HepG2 (cell line): ENCODE results near the gene TRIAP1. TPM values are rescaled to one million over a fixed set of nuclear protein-coding genes. Genes with fewer than 3 reads are reported as not detected.
"Not testable (repeated sequence)": the region's sequence is repeated elsewhere in the genome, so short reads cannot be mapped to it uniquely, and the experiment has no call there.

Experiments
- ATAC-seq: fragments of 200-7000 bp; cut with Tn5 transposase; 3 replicates; pipeline ENCODE4 v1.9.1; 2020; ENCODE audit warnings: mild to moderate bottlenecking, moderate library complexity
- BruUV-seq: library from RNA; stranded (reverse); fragments of 400-500 nt; replicated peaks from 2 replicates; lab custom pipeline; 2021; lab: Mats Ljungman, UMichigan
- CTCF ChIA-PET: fragments of 300-600 bp; formaldehyde crosslinking; extraction: SDS; loops from one replicate; lab custom pipeline; 2021; ENCODE audit warnings: low total read pairs, inconsistent platforms, low intra/inter-chr PET ratio; lab: Yijun Ruan, JAX
- POLR2A ChIA-PET: fragments of 350-600 bp; sonication (Branson Sonifier 250); formaldehyde crosslinking; loops from one replicate; lab custom pipeline; 2020; ENCODE audit warnings: antibody characterized with exemption, inconsistent platforms; lab: Yijun Ruan, JAX
- DNase-seq: peaks from one replicate; pipeline ENCODE4 v3.0.0-alpha.2; 2015; ENCODE audit warnings: low spot score
- FAIRE-seq: peaks from 3 replicates; lab custom pipeline; 2011; peaks lifted over from hg19 to GRCh38; lab: Jason Lieb, UNC
- H2AFZ ChIP-seq: one replicate; pipeline ENCODE4 v1.6.1; 2011; ENCODE audit warnings: low read length, inconsistent platforms
- H3K27ac ChIP-seq: fragments of 300-600 bp; 3 replicates; pipeline ENCODE4 v1.8.0; 2011; ENCODE audit warnings: mixed run types, mild to moderate bottlenecking, mixed read lengths, low read length, inconsistent platforms; ENCODE audit not compliant: insufficient read depth; ENCODE audit errors: extremely low read length
- H3K27me3 ChIP-seq, 2 experiments: fragments of 200-600 bp in 1 of 2; 2 replicates in 1 of 2; 3 replicates in 1 of 2; pipeline versions ENCODE4 v1.6.0 to v1.8.0; 2011; ENCODE audit warnings: low read length in 2 of 2, mild to moderate bottlenecking in 2 of 2, moderate library complexity in 2 of 2, inconsistent platforms in 1 of 2; ENCODE audit not compliant: insufficient read depth in 2 of 2, control insufficient read depth in 1 of 2
- H3K36me3 ChIP-seq, 2 experiments: fragments of 200-600 bp in 1 of 2; replicated peaks in 1 of 2; 2 replicates in 1 of 2; 3 replicates in 1 of 2; pipeline versions ENCODE4 v1.5.1 to v1.8.0; 2011; ENCODE audit warnings: low read length in 2 of 2, inconsistent platforms in 1 of 2; ENCODE audit not compliant: insufficient read depth in 2 of 2, control insufficient read depth in 1 of 2
- H3K4me1 ChIP-seq: 2 replicates; pipeline ENCODE4 v1.5.1; 2012; ENCODE audit warnings: low read length, inconsistent platforms; ENCODE audit not compliant: insufficient read depth
- H3K4me2 ChIP-seq: 2 replicates; pipeline ENCODE4 v1.6.0; 2011; ENCODE audit warnings: low read depth, low read length, inconsistent platforms
- H3K4me3 ChIP-seq, 3 experiments: fragments of 200-600 bp in 1 of 3; sonication (generic), shearing (Covaris generic) in 1 of 3; replicated peaks in 1 of 3; 2 replicates each; pipeline ENCODE4 v1.5.1; 2011 to 2016; ENCODE audit warnings: low read length in 3 of 3, inconsistent platforms in 2 of 3, low read depth in 2 of 3, mild to moderate bottlenecking in 2 of 3, control low read depth in 1 of 3, mixed read lengths in 1 of 3; ENCODE audit not compliant: insufficient read depth in 1 of 3
- H3K79me2 ChIP-seq: one replicate; pipeline ENCODE4 v1.6.1; 2011; ENCODE audit warnings: low read length, inconsistent platforms; ENCODE audit not compliant: insufficient read depth
- H3K9ac ChIP-seq: 2 replicates; pipeline ENCODE4 v1.6.0; 2011; ENCODE audit warnings: mild to moderate bottlenecking, low read depth, low read length, inconsistent platforms; ENCODE audit not compliant: insufficient read depth
- H3K9me3 ChIP-seq: 2 replicates; pipeline ENCODE4 v1.5.1; 2012; ENCODE audit warnings: mild to moderate bottlenecking, low read length
- H4K20me1 ChIP-seq: 2 replicates; pipeline ENCODE4 v1.6.0; 2011; ENCODE audit warnings: inconsistent platforms, mild to moderate bottlenecking, low read length, moderate library complexity; ENCODE audit not compliant: insufficient read depth
- CHCHD3 ChIP-seq: sonication (generic); formaldehyde crosslinking; IDR thresholded peaks from 2 replicates; pipeline ENCODE4 v1.8.0; 2022; ENCODE audit warnings: mild to moderate bottlenecking, missing genetic modification reagents, moderate library complexity
- ZFP41 ChIP-seq: sonication (generic); formaldehyde crosslinking; IDR thresholded peaks from 2 replicates; pipeline ENCODE4 v1.4.0; 2020; ENCODE audit warnings: mild to moderate bottlenecking, missing genetic modification reagents, borderline replicate concordance
- ZNF121 ChIP-seq: sonication (generic); formaldehyde crosslinking; IDR thresholded peaks from 2 replicates; pipeline ENCODE4 v1.5.0; 2020; ENCODE audit warnings: mild to moderate bottlenecking, missing genetic modification reagents
- ZNF414 ChIP-seq: sonication (generic); formaldehyde crosslinking; IDR thresholded peaks from 2 replicates; pipeline ENCODE4 v1.5.0; 2020; ENCODE audit warnings: missing genetic modification reagents
- ZNF605 ChIP-seq: sonication (generic); formaldehyde crosslinking; IDR thresholded peaks from 2 replicates; pipeline ENCODE4 v1.8.0; 2022; ENCODE audit warnings: mild to moderate bottlenecking, missing genetic modification reagents
- WGBS: methylation state at CpG from one replicate; pipeline ENCODE4 v1.1.6; 2017; ENCODE audit warnings: low lambda C conversion rate; 5-methylcytosine and 5-hydroxymethylcytosine counted together
- in situ Hi-C: cut with HindIII; loops from 2 replicates; pipeline ENCODE4 v1.10.0; 2017; ENCODE audit warnings: low pct_unique_long_range_greater_than_20kb; ENCODE audit not compliant: extremely low pct_ligation_motif_present
- intact Hi-C: fragments of 100-400 bp; cut with micrococcal nuclease; formaldehyde crosslinking; loops from one replicate; pipeline ENCODE4 v1.10.0; 2022; ENCODE audit not compliant: unreplicated experiment
- polyA plus RNA-seq, 8 experiments: library from polyadenylated mRNA; depleted of rRNA in 3 of 8; stranded (reverse) in 7 of 8; unstranded in 1 of 8; fragments of >200 nt; fragmentation: Illumina TruSeq in 4 of 8; extraction: Trizol in 4 of 8; gene quantifications; 2 replicates each; pipeline versions ENCODE4 v1.2.1 to v1.2.3, GENCODE V29; 2011 to 2016; ENCODE audit warnings: low read depth in 4 of 8, missing spikeins in 1 of 8, mixed read lengths in 1 of 8; ENCODE audit not compliant: insufficient read depth in 1 of 8
- total RNA-seq, 5 experiments: library from RNA; depleted of rRNA; stranded (reverse); fragments of >200 nt; fragmentation: Illumina TruSeq; extraction: Trizol; gene quantifications; 2 replicates each; pipeline ENCODE4 v1.2.3, GENCODE V29; 2016; ENCODE audit warnings: low read depth in 1 of 5

The TRIAP1 gene
- total and polyA plus RNA-seq, 2 of the 13 experiments (the other 11 are each of a cell fraction or from before 2014, with no cell fraction given), result 55.0 to 117 TPM

- CTCF ChIA-PET, result no interaction called here
- TF ChIP-seq ZNF121, result peak; percentile 57
- no peak for TF ChIP-seq ZFP41 (CRISPR knock-in tag)
- H3K9me3 ChIP-seq, result no peaks in the 10 kb centered on the region
- no peak overlapping the region for H3K27ac ChIP-seq
- peaks cover 5 to 33% of the 10 kb centered on the region in 2 experiments for H3K36me3 ChIP-seq
- H3K27me3 ChIP-seq, result no peaks in the 10 kb centered on the region; a peak in 1 of 5 replicates
- POLR2A ChIA-PET, result interaction anchor here (1.0 kb wide), 1 partner anchor 21 kb away, joined by 3 read pairs; the partner anchor contains the start of gene SRSF9
- no TSS peak for BruUV-seq
- H3K4me1 ChIP-seq, result peaks cover 30% of the 10 kb centered on the region
- DNase-seq, result no peak
- 98% methylated on average over 4 of the region's 4 CpGs for WGBS
- 0 out of 2 replicates have a peak, but pooled peaks cover 2% of the 10 kb centered on the region for H4K20me1 ChIP-seq
- no peak for FAIRE-seq
- H2AFZ ChIP-seq, result no peak overlapping the region
- H3K9ac ChIP-seq, result peak overlapping the region; percentile 91; the same call in 1 of the 2 replicates
- in situ Hi-C loops, result no loop called here
- ATAC-seq, result no peak
- peak overlapping the region; percentile 87; the same call in 1 of the 2 replicates for H3K4me2 ChIP-seq
- peaks cover 60% of the 10 kb centered on the region for H3K79me2 ChIP-seq
- peak overlapping the region in 2 of 3 experiments; percentile 81 to 97; a peak in 1 of 6 replicates for H3K4me3 ChIP-seq
- intact Hi-C loops, result loop anchor here (2.0 kb wide), 1 partner anchor 21 kb away; the partner anchor contains the start of gene SRSF9
Measured at GRCh38 chr12:120447992-120448391, 1.8 kb upstream of the TRIAP1 start.

- H4K20me1 ChIP-seq, H3K27me3 ChIP-seq, in situ Hi-C loops, BruUV-seq, H3K9me3 ChIP-seq, DNase-seq, ATAC-seq, FAIRE-seq, H2AFZ ChIP-seq, CTCF ChIA-PET: not testable (repeated sequence)
- H3K4me3 ChIP-seq, result peak overlapping the region; percentile 81 to 97 (median 82)
- intact Hi-C loops, result loop anchor here (2.0 kb wide), 1 partner anchor 22 kb away; the partner anchor contains the start of gene SRSF9
- H3K4me2 ChIP-seq, result peak overlapping the region; percentile 87
- peaks cover 30% of the 10 kb centered on the region for H3K4me1 ChIP-seq
- WGBS, result 0% methylated on average over 10 of the region's 17 CpGs
- H3K36me3 ChIP-seq, result peaks cover 5 to 35% of the 10 kb centered on the region in 2 experiments
- TF ChIP-seq ZNF414 (CRISPR knock-in tag) (0 out of 2 replicates have a peak, but pooled peaks have one; percentile 8), CHCHD3 (CRISPR knock-in tag) (0 out of 2 replicates have a peak, but pooled peaks have one; percentile 28), ZNF605 (0 out of 2 replicates have a peak, but pooled peaks have one; percentile 21)
- H3K79me2 ChIP-seq, result peaks cover 60% of the 10 kb centered on the region
- peak overlapping the region; percentile 91 for H3K9ac ChIP-seq
- POLR2A ChIA-PET, result interaction anchor here (0.6 to 1.4 kb wide), 4 partner anchors 9 to 155 kb away, joined by 3 to 5 read pairs (median 3); partner anchors contain the start of genes COX6A1 and RNU4-2
- peak overlapping the region; percentile 84 for H3K27ac ChIP-seq
Measured at GRCh38 chr12:120446844-120447178, 627 bp upstream of the TRIAP1 start.
